K562 (cell line): ENCODE measurements around the gene UBASH3A. TPM values are rescaled to one million over a fixed set of nuclear protein-coding genes. Genes with fewer than 3 reads are reported as not detected.
A peak's percentile ranks its signal among the peaks of the same experiment; 100 is the strongest.

Experiments
- ATAC-seq: fragments of 200-7000 bp; cut with Tn5 transposase; 3 replicates; pipeline ENCODE4 v1.9.1; 2020; ENCODE audit warnings: moderate library complexity
- BruUV-seq: library from RNA; stranded (reverse); fragments of 400-500 nt; replicated peaks from 2 replicates; lab custom pipeline; 2021; lab: Mats Ljungman, UMichigan
- CTCF ChIA-PET: fragments of 300-600 bp; formaldehyde crosslinking; extraction: SDS; loops from one replicate; lab custom pipeline; 2021; ENCODE audit warnings: low intra/inter-chr PET ratio; lab: Yijun Ruan, JAX
- POLR2A ChIA-PET: fragments of 300-600, 350-650 bp; sonication (Branson Sonifier 250); formaldehyde crosslinking; extraction: SDS; loops from one replicate; lab custom pipeline; 2021; ENCODE audit warnings: antibody characterized with exemption, inconsistent platforms; lab: Yijun Ruan, JAX
- DNase-seq, 4 experiments: peaks; one replicate each; pipeline versions ENCODE4 v3.0.0 to v3.0.0-alpha.2; 2011 to 2018; ENCODE audit warnings: low spot score in 3 of 4, mixed read lengths in 3 of 4; ENCODE audit errors: extremely low read depth in 1 of 4
- FAIRE-seq: peaks from 2 replicates; lab custom pipeline; 2011; peaks lifted over from hg19 to GRCh38; lab: Jason Lieb, UNC
- H2AFZ ChIP-seq: 2 replicates; pipeline ENCODE4 v1.6.0; 2011; ENCODE audit warnings: low read depth, low read length, control low read depth, inconsistent platforms
- H3K27ac ChIP-seq: fragments of 200-600 bp; 3 replicates; pipeline ENCODE4 v1.8.0; 2011; ENCODE audit warnings: low read depth, mild to moderate bottlenecking, control low read depth, inconsistent platforms, low read length, moderate library complexity, mixed read lengths; ENCODE audit errors: extremely low read depth
- H3K27me3 ChIP-seq, 2 experiments: fragments of 300-600 bp in 1 of 2; 2 replicates in 1 of 2; 3 replicates in 1 of 2; pipeline versions ENCODE4 v1.6.0 to v1.8.0; 2011; ENCODE audit warnings: inconsistent platforms in 2 of 2, low read length in 2 of 2, mild to moderate bottlenecking in 1 of 2, mixed read lengths in 1 of 2, moderate library complexity in 1 of 2; ENCODE audit not compliant: control insufficient read depth in 2 of 2, insufficient read depth in 2 of 2
- H3K36me3 ChIP-seq: fragments of 300-600 bp; 3 replicates; pipeline ENCODE4 v1.8.0; 2011; ENCODE audit warnings: mild to moderate bottlenecking, low read length, inconsistent platforms; ENCODE audit not compliant: control insufficient read depth, insufficient read depth
- H3K4me1 ChIP-seq, 2 experiments: fragments of 200-600 bp in 1 of 2; replicated peaks in 1 of 2; 2 replicates in 1 of 2; 3 replicates in 1 of 2; pipeline versions ENCODE4 v1.5.1 to v1.8.0; 2011; ENCODE audit warnings: inconsistent platforms in 2 of 2, low read length in 2 of 2, mild to moderate bottlenecking in 1 of 2, mixed read lengths in 1 of 2, moderate library complexity in 1 of 2; ENCODE audit not compliant: control insufficient read depth in 2 of 2, insufficient read depth in 2 of 2
- H3K4me2 ChIP-seq: 2 replicates; pipeline ENCODE4 v1.6.1; 2011; ENCODE audit warnings: low read length, control low read depth, inconsistent platforms, mixed read lengths; ENCODE audit not compliant: insufficient read depth
- H3K4me3 ChIP-seq: fragments of 200-600 bp; sonication (generic), shearing (Covaris generic); 2 replicates; pipeline ENCODE4 v1.5.1; 2016; ENCODE audit warnings: control low read depth, inconsistent platforms
- H3K79me2 ChIP-seq: fragments of 200-600 bp; 3 replicates; pipeline ENCODE4 v1.8.0; 2011; ENCODE audit warnings: low read length, inconsistent platforms; ENCODE audit not compliant: control insufficient read depth, insufficient read depth
- H3K9ac ChIP-seq, 2 experiments: 2 replicates each; pipeline versions ENCODE4 v1.6.0 to v1.6.1; 2011; ENCODE audit warnings: low read depth in 2 of 2, low read length in 2 of 2, control low read depth in 1 of 2, inconsistent platforms in 1 of 2, mild to moderate bottlenecking in 1 of 2, mixed read lengths in 1 of 2; ENCODE audit not compliant: insufficient read depth in 1 of 2
- H3K9me1 ChIP-seq: one replicate; pipeline ENCODE4 v1.6.0; 2011; ENCODE audit warnings: inconsistent platforms, mild to moderate bottlenecking, low read length, moderate library complexity; ENCODE audit not compliant: control insufficient read depth, insufficient read depth
- H3K9me3 ChIP-seq: replicated peaks from 2 replicates; pipeline ENCODE4 v1.5.1; 2011; ENCODE audit warnings: low read depth, low read length, inconsistent platforms; ENCODE audit not compliant: control insufficient read depth, insufficient read depth
- H4K20me1 ChIP-seq: replicated peaks from 2 replicates; pipeline ENCODE4 v1.6.1; 2011; ENCODE audit warnings: low read length, inconsistent platforms, mixed read lengths; ENCODE audit not compliant: control insufficient read depth, insufficient read depth
- CBX8 ChIP-seq: fragments of 200-600 bp; sonication (generic); IDR thresholded peaks from 2 replicates; pipeline ENCODE4 v1.6.1; 2012; ENCODE audit warnings: borderline replicate concordance, mixed run types, low read depth, mild to moderate bottlenecking, moderate library complexity, mixed read lengths, low read length, control low read depth, inconsistent platforms; ENCODE audit not compliant: poor library complexity, severe bottlenecking; ENCODE audit errors: extremely low read depth
- E2F5 ChIP-seq: sonication (generic); formaldehyde crosslinking; IDR thresholded peaks from 2 replicates; pipeline ENCODE4 v1.8.0; 2022; ENCODE audit warnings: mild to moderate bottlenecking, missing genetic modification reagents
- KAT7 ChIP-seq: sonication (generic); formaldehyde crosslinking; IDR thresholded peaks from 2 replicates; pipeline ENCODE4 v1.8.0; 2022; ENCODE audit warnings: missing genetic modification reagents, mild to moderate bottlenecking, borderline replicate concordance
- MECOM ChIP-seq: fragments of 250-450 bp; sonication (Bioruptor Pico); IDR thresholded peaks from 2 replicates; pipeline ENCODE4 v1.8.0; 2022; ENCODE audit warnings: inconsistent platforms
- MTA3 ChIP-seq: fragments of 450-650 bp; formaldehyde crosslinking; IDR thresholded peaks from 2 replicates; pipeline ENCODE4 v1.6.1; 2017; ENCODE audit warnings: mild to moderate bottlenecking, borderline replicate concordance
- PHF21A ChIP-seq: fragments of 450-650 bp; IDR thresholded peaks from 2 replicates; pipeline ENCODE4 v1.6.1; 2017; ENCODE audit warnings: low read depth, borderline replicate concordance
- POLR2AphosphoS2 ChIP-seq: IDR thresholded peaks from 2 replicates; pipeline ENCODE4 v1.6.1; 2012; ENCODE audit warnings: low read length, improper control_type of control experiment
- RAD21 ChIP-seq, 2 experiments: fragments of 250-450 bp in 1 of 2; fragments of 450-650 bp in 1 of 2; sonication (Bioruptor Pico) in 1 of 2; formaldehyde crosslinking in 1 of 2; IDR thresholded peaks in 1 of 2; conservative IDR thresholded peaks in 1 of 2; 2 replicates each; pipeline versions ENCODE4 v1.4.0 to v1.8.0; 2020 to 2022; ENCODE audit warnings: mild to moderate bottlenecking in 2 of 2, moderate library complexity in 1 of 2
- RBM17 ChIP-seq: fragments of 200-400 bp; formaldehyde crosslinking; IDR thresholded peaks from 2 replicates; pipeline ENCODE4 v1.6.1; 2017; ENCODE audit warnings: low read depth, mild to moderate bottlenecking, low read length, borderline replicate concordance
- SLC30A9 ChIP-seq: fragments of 250-450 bp; sonication (Bioruptor Pico); IDR thresholded peaks from 2 replicates; pipeline ENCODE4 v1.8.0; 2022; ENCODE audit warnings: mild to moderate bottlenecking, moderate library complexity
- ZNF3 ChIP-seq: fragments of 250-450 bp; sonication (Bioruptor Pico); IDR thresholded peaks from 2 replicates; pipeline ENCODE4 v1.5.0; 2021; ENCODE audit warnings: mild to moderate bottlenecking, moderate library complexity
- WGBS: fragments of 100-300 bp; shearing (Covaris generic); methylation state at CpG from one replicate; pipeline ENCODE4 v1.1.6; 2016; ENCODE audit warnings: low coverage, mixed read lengths; ENCODE audit not compliant: insufficient coverage; ENCODE audit errors: missing lambda C conversion rate; 5-methylcytosine and 5-hydroxymethylcytosine counted together
- in situ Hi-C: fragments of 300-500 bp; cut with MboI; formaldehyde crosslinking; loops from 4 replicates; pipeline ENCODE4 v1.15.0; 2018; ENCODE audit warnings: inconsistent platforms, mixed read lengths
- intact Hi-C: fragments of 100-400 bp; cut with micrococcal nuclease; formaldehyde crosslinking; loops from 2 replicates; pipeline ENCODE4 v1.14.2; 2022
- polyA plus RNA-seq, 8 experiments: library from polyadenylated mRNA; depleted of rRNA in 4 of 8; stranded (reverse) in 5 of 8; unstranded in 3 of 8; fragments of >200 nt; fragmentation: Nextera tagmentation in 2 of 8; fragmentation: Illumina TruSeq in 1 of 8; extraction: Ambion mirVana in 2 of 8; extraction: Trizol in 1 of 8; gene quantifications; 2 replicates each; pipeline versions ENCODE4 v1.2.1 to v1.2.3, GENCODE V29; 2011 to 2014; ENCODE audit warnings: inconsistent platforms in 1 of 8, missing spikeins in 1 of 8
- total RNA-seq, 7 experiments: library from RNA; depleted of rRNA in 6 of 7; stranded (reverse); fragments of >200 nt in 6 of 7; fragmentation: Illumina TruSeq in 2 of 7; extraction: Trizol in 2 of 7; gene quantifications; 2 replicates each; pipeline versions ENCODE4 v1.2.1 to v1.2.3, GENCODE V29; 2011 to 2021; ENCODE audit warnings: low replicate concordance in 1 of 7
- TF ChIP-seq, protein P1 (sequence below): fragments of 250-450 bp; sonication (Bioruptor Pico); IDR thresholded peaks from 2 replicates; pipeline ENCODE4 v1.4.0; 2020
- TF ChIP-seq, protein P2 (sequence below): sonication (generic); formaldehyde crosslinking; IDR thresholded peaks from 2 replicates; pipeline ENCODE4 v1.9.0; 2022; ENCODE audit warnings: mild to moderate bottlenecking, missing genetic modification reagents

The UBASH3A gene
- total and polyA plus RNA-seq, 9 of the 15 experiments (the other 6 are each of a cell fraction or from before 2014, with no cell fraction given), result 0.23 to 1.8 (median 1.1) TPM

GRCh38 chr21:42484966-42485365, 81.3 kb downstream of the UBASH3A start:
- Histone ChIP-seq H3K27ac (no peak overlapping the region), H3K4me1 (no peaks in the 10 kb centered on the region), H3K79me2 (no peaks in the 10 kb centered on the region), H3K27me3 (peaks cover 48 to 53% of the 10 kb centered on the region in 2 experiments), H3K36me3 (no peaks in the 10 kb centered on the region)
- no peak for FAIRE-seq
- ChIA-PET POLR2A (interaction anchor here (0.7 to 1.1 kb wide), 2 partner anchors 10 to 78 kb away, joined by 3 read pairs; no protein-coding TSS in a partner anchor), CTCF (no interaction called here)
- WGBS, result 3% methylated on average over 7 of the region's 7 CpGs
- peak; percentile 12 for TF ChIP-seq CBX8
- 0 out of 4 replicates have a peak, but pooled peaks of 1 of the 2 experiments have one; percentile 10 for TF ChIP-seq RAD21 (CRISPR knock-in tag; conservative IDR thresholded peaks at IDR 0.05 in 1 of 2, IDR thresholded peaks at IDR 0.05 in 1 of 2)
- TF ChIP-seq, protein P1, sequence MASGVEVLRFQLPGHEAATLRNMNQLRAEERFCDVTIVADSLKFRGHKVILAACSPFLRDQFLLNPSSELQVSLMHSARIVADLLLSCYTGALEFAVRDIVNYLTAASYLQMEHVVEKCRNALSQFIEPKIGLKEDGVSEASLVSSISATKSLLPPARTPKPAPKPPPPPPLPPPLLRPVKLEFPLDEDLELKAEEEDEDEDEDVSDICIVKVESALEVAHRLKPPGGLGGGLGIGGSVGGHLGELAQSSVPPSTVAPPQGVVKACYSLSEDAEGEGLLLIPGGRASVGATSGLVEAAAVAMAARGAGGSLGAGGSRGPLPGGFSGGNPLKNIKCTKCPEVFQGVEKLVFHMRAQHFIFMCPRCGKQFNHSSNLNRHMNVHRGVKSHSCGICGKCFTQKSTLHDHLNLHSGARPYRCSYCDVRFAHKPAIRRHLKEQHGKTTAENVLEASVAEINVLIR (CRISPR knock-in tag), result no peak
- TF ChIP-seq, all 486 proteins: peak for 2
- in situ Hi-C loops (no loop called here), intact Hi-C loops (no loop called here)
- no peaks in the 10 kb centered on the region for H3K9me3 ChIP-seq
- no peak overlapping the region for H3K9ac ChIP-seq
- H4K20me1 ChIP-seq, result no peaks in the 10 kb centered on the region
- BruUV-seq, result no TSS peak
- ATAC-seq, result no peak
- H2AFZ ChIP-seq, result no peak overlapping the region
- H3K4me2 ChIP-seq, result no peak overlapping the region
- no peak overlapping the region for H3K4me3 ChIP-seq
- no peak for DNase-seq
- H3K9me1 ChIP-seq, result no peaks in the 10 kb centered on the region

- no peak for FAIRE-seq
- Histone ChIP-seq H3K4me2 (no peak overlapping the region), H3K4me3 (no peak overlapping the region), H4K20me1 (no peaks in the 10 kb centered on the region), H3K27me3 (peaks cover 44 to 47% of the 10 kb centered on the region in 2 experiments), H3K4me1 (peaks cover 0 to 4% of the 10 kb centered on the region in 2 experiments; a peak in 2 of 5 replicates), H3K9ac (no peak overlapping the region), H2AFZ (no peak overlapping the region), H3K79me2 (no peaks in the 10 kb centered on the region), H3K9me3 (no peaks in the 10 kb centered on the region), H3K36me3 (no peaks in the 10 kb centered on the region), H3K9me1 (no peaks in the 10 kb centered on the region), H3K27ac (no peak overlapping the region)
- CTCF ChIA-PET, result no interaction called here
- in situ Hi-C loops, result no loop called here
- intact Hi-C loops, result no loop called here
- WGBS, result 2% methylated on average over 6 of the region's 6 CpGs
- POLR2A ChIA-PET, result no interaction called here
- ATAC-seq, result no peak
- no peak for DNase-seq
- BruUV-seq, result no TSS peak
- TF ChIP-seq, protein P2, sequence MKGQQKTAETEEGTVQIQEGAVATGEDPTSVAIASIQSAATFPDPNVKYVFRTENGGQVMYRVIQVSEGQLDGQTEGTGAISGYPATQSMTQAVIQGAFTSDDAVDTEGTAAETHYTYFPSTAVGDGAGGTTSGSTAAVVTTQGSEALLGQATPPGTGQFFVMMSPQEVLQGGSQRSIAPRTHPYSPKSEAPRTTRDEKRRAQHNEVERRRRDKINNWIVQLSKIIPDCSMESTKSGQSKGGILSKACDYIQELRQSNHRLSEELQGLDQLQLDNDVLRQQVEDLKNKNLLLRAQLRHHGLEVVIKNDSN (CRISPR knock-in tag), result no peak
- no peak for TF ChIP-seq MECOM (CRISPR knock-in tag)
- no peak for TF ChIP-seq SLC30A9 (CRISPR knock-in tag)
- no peak for TF ChIP-seq POLR2AphosphoS2
- no peak for TF ChIP-seq PHF21A
- TF ChIP-seq KAT7 (CRISPR knock-in tag), result no peak
- TF ChIP-seq E2F5, result no peak
- TF ChIP-seq MTA3, result no peak
- TF ChIP-seq RBM17, result no peak
- no peak for TF ChIP-seq ZNF3 (CRISPR knock-in tag)
Measured at GRCh38 chr21:42486072-42486471, 82.4 kb downstream of the UBASH3A start.
